ENCODE measurements around the gene AMPD3. TPM values are rescaled to one million over a fixed set of nuclear protein-coding genes. Genes with fewer than 3 reads are reported as not detected.

AMPD3 gene
- total RNA-seq, 2 experiments from 2014 or later, result 13.2 to 14.1 TPM

- no peak for DNase-seq
- H3K4me3 ChIP-seq (ENCODE audit: low read length), result no peak overlapping the region
- H3K27ac ChIP-seq (ENCODE audit: low read depth in 1 of 2, low read length in 2 of 2), result no peak overlapping the region
- Mint-ChIP-seq H3K9me3 (no peaks in the 10 kb centered on the region), H3K4me1 (ENCODE audit: low read depth) (peaks cover 36% of the 10 kb centered on the region), H3K4me3 (no peak overlapping the region), H3K36me3 (ENCODE audit: low read depth) (peaks cover 91% of the 10 kb centered on the region), H3K27me3 (no peaks in the 10 kb centered on the region), H3K27ac (peak overlapping the region; percentile 57)
- POLR2A ChIA-PET, result no interaction called here
- intact Hi-C loops (cut with DNase I, micrococcal nuclease), result no loop called here
- H3K4me1 ChIP-seq (ENCODE audit: insufficient read depth, low read length), result peaks cover 12% of the 10 kb centered on the region
- peaks cover 71% of the 10 kb centered on the region for H3K36me3 ChIP-seq (ENCODE audit: insufficient read depth, low read length)
- H3K27me3 ChIP-seq (ENCODE audit: control insufficient read depth in 1 of 2, insufficient read depth in 2 of 2, low read length in 2 of 2), result no peaks in the 10 kb centered on the region
- H3K9me3 ChIP-seq (ENCODE audit: control insufficient read depth in 1 of 2, insufficient read depth in 1 of 2, low read length in 2 of 2), result no peaks in the 10 kb centered on the region
- no peak for ATAC-seq (ENCODE audit: poor library complexity)
- CTCF ChIA-PET, result no interaction called here
- no peak for TF ChIP-seq CTCF (IDR thresholded peaks at IDR 0.05)
These were observed 23.0 kb downstream of the AMPD3 start for GRCh38 chr11:10478066-10478465.

- intact Hi-C loops (cut with DNase I, micrococcal nuclease), result no loop called here
- Histone ChIP-seq H3K36me3 (ENCODE audit: insufficient read depth, low read length) (peaks cover 74% of the 10 kb centered on the region), H3K4me1 (ENCODE audit: insufficient read depth, low read length) (peaks cover 9% of the 10 kb centered on the region), H3K9me3 (ENCODE audit: control insufficient read depth in 1 of 2, insufficient read depth in 1 of 2, low read length in 2 of 2) (no peaks in the 10 kb centered on the region), H3K27me3 (ENCODE audit: control insufficient read depth in 1 of 2, insufficient read depth in 2 of 2, low read length in 2 of 2) (no peaks in the 10 kb centered on the region), H3K27ac (ENCODE audit: low read depth in 1 of 2, low read length in 2 of 2) (no peak overlapping the region), H3K4me3 (ENCODE audit: low read length) (no peak overlapping the region)
- no peak overlapping the region for H3K4me3 Mint-ChIP-seq
- CTCF ChIA-PET, result no interaction called here
- H3K4me1 Mint-ChIP-seq (ENCODE audit: low read depth), result peaks cover 29% of the 10 kb centered on the region
- TF ChIP-seq CTCF (IDR thresholded peaks at IDR 0.05), result no peak
- no peaks in the 10 kb centered on the region for H3K9me3 Mint-ChIP-seq
- ATAC-seq (ENCODE audit: poor library complexity) (no peak), DNase-seq (peak in 1 of 14 experiments; percentile 19)
- POLR2A ChIA-PET, result interaction anchor here (1.2 to 1.5 kb wide), 2 partner anchors 22 to 23 kb away, joined by 3 read pairs; no protein-coding TSS in a partner anchor
- H3K27me3 Mint-ChIP-seq, result no peaks in the 10 kb centered on the region
- H3K27ac Mint-ChIP-seq, result peak overlapping the region; percentile 57
- H3K36me3 Mint-ChIP-seq (ENCODE audit: low read depth), result peaks cover 91% of the 10 kb centered on the region
These were observed 23.8 kb downstream of the AMPD3 start for GRCh38 chr11:10478574-10479550.

- CTCF ChIA-PET, result no interaction called here
- Mint-ChIP-seq H3K4me1 (ENCODE audit: low read depth) (peaks cover 18% of the 10 kb centered on the region), H3K27ac (peak overlapping the region; percentile 25), H3K4me3 (no peak overlapping the region), H3K9me3 (no peaks in the 10 kb centered on the region), H3K36me3 (ENCODE audit: low read depth) (peaks cover 89% of the 10 kb centered on the region), H3K27me3 (no peaks in the 10 kb centered on the region)
- no peak overlapping the region for H3K4me3 ChIP-seq (ENCODE audit: low read length)
- peaks cover 3% of the 10 kb centered on the region for H3K4me1 ChIP-seq (ENCODE audit: insufficient read depth, low read length)
- POLR2A ChIA-PET, result interaction anchor here (0.7 to 1.5 kb wide), 3 partner anchors 21 to 24 kb away, joined by 3 read pairs; no protein-coding TSS in a partner anchor
- peak in 1 of 14 experiments; percentile 14 for DNase-seq
- H3K36me3 ChIP-seq (ENCODE audit: insufficient read depth, low read length), result peaks cover 71% of the 10 kb centered on the region
- no peak for TF ChIP-seq CTCF (IDR thresholded peaks at IDR 0.05)
- H3K27me3 ChIP-seq (ENCODE audit: control insufficient read depth in 1 of 2, insufficient read depth in 2 of 2, low read length in 2 of 2), result no peaks in the 10 kb centered on the region
- H3K9me3 ChIP-seq (ENCODE audit: control insufficient read depth in 1 of 2, insufficient read depth in 1 of 2, low read length in 2 of 2), result no peaks in the 10 kb centered on the region
- intact Hi-C loops (cut with DNase I, micrococcal nuclease), result no loop called here
- H3K27ac ChIP-seq (ENCODE audit: low read depth in 1 of 2, low read length in 2 of 2), result no peak overlapping the region
- ATAC-seq (ENCODE audit: poor library complexity), result no peak
These were observed 25.0 kb downstream of the AMPD3 start for GRCh38 chr11:10480026-10480425.

Measured in CD4-positive, alpha-beta T cell (primary cell).